ENCODE results near the gene ANAPC7. TPM values are rescaled to one million over a fixed set of nuclear protein-coding genes. Genes with fewer than 3 reads are reported as not detected.

Gene ANAPC7
- total RNA-seq, 1 donor from 2014 or later, result 71.3 TPM

Small RNAs within 50 kb of the gene (small RNA-seq; reads per million reads assigned to genes)
- not detected for gene RN7SL769P (ENCODE audit: low replicate concordance)

Other genes with a start within 250 kb of the ANAPC7 start
- gene ATP2A2, start 122.5 kb downstream of the ANAPC7 start, total RNA-seq, result 530 TPM
- gene ARPC3, start 46.6 kb upstream of the ANAPC7 start, total RNA-seq, result 133 TPM
- 23.7 TPM for gene GPN3, start 64.5 kb upstream of the ANAPC7 start, total RNA-seq
- 8.0 TPM for gene FAM216A, start 65.1 kb upstream of the ANAPC7 start, total RNA-seq
- gene VPS29, start 98.4 kb upstream of the ANAPC7 start, total RNA-seq, result 88.0 TPM
- 5.3 TPM for gene RAD9B, start 98.6 kb upstream of the ANAPC7 start, total RNA-seq
- gene PPTC7, start 179.6 kb upstream of the ANAPC7 start, total RNA-seq, result 28.3 TPM
- 21.5 TPM for gene TCTN1, start 210.4 kb upstream of the ANAPC7 start, total RNA-seq